Fibroblast of lung (primary cell): ENCODE measurements around the gene OBSL1. TPM values are rescaled to one million over a fixed set of nuclear protein-coding genes. Genes with fewer than 3 reads are reported as not detected.
A peak's percentile ranks its signal among the peaks of the same experiment; 100 is the strongest.

ENCODE experiments used
- DNase-seq, 2 donors: peaks; one replicate each; pipeline versions ENCODE4 v3.0.0 to v3.0.0-alpha.2; 2010; ENCODE audit warnings: low read depth in 2 of 2
- H2AFZ ChIP-seq: 2 replicates; pipeline ENCODE4 v1.5.1; 2012; ENCODE audit warnings: low read length, control low read depth, inconsistent platforms
- H3K27ac ChIP-seq: 2 replicates; pipeline ENCODE4 v1.5.1; 2011; ENCODE audit warnings: low read length, control low read depth; ENCODE audit not compliant: insufficient read depth
- H3K27me3 ChIP-seq: 2 replicates; pipeline ENCODE4 v1.5.1; 2011; ENCODE audit warnings: mild to moderate bottlenecking, low read length; ENCODE audit not compliant: control insufficient read depth, insufficient read depth
- H3K36me3 ChIP-seq: 2 replicates; pipeline ENCODE4 v1.5.1; 2011; ENCODE audit warnings: low read length; ENCODE audit not compliant: control insufficient read depth, insufficient read depth
- H3K4me1 ChIP-seq: 2 replicates; pipeline ENCODE4 v1.5.1; 2011; ENCODE audit warnings: low read length; ENCODE audit not compliant: control insufficient read depth, insufficient read depth; ENCODE audit errors: extremely low read depth
- H3K4me2 ChIP-seq: 2 replicates; pipeline ENCODE4 v1.5.1; 2011; ENCODE audit warnings: low read length, control low read depth; ENCODE audit not compliant: insufficient read depth; ENCODE audit errors: extremely low read depth
- H3K4me3 ChIP-seq, 4 experiments: fragments of 200-600 bp in 1 of 4; sonication (generic) in 1 of 4; replicated peaks in 1 of 4; 2 replicates each; pipeline ENCODE4 v1.5.1; 2011 to 2016; ENCODE audit warnings: low read length in 4 of 4, low read depth in 3 of 4, mild to moderate bottlenecking in 3 of 4, control low read depth in 2 of 4, inconsistent platforms in 1 of 4, mixed read lengths in 1 of 4; ENCODE audit not compliant: insufficient read depth in 1 of 4; ENCODE audit errors: control extremely low read depth in 1 of 4
- H3K79me2 ChIP-seq: 2 replicates; pipeline ENCODE4 v1.5.1; 2012; ENCODE audit warnings: mild to moderate bottlenecking, low read length, inconsistent platforms; ENCODE audit not compliant: control insufficient read depth, insufficient read depth
- H3K9ac ChIP-seq: 2 replicates; pipeline ENCODE4 v1.5.1; 2011; ENCODE audit warnings: mild to moderate bottlenecking, low read length, control low read depth; ENCODE audit not compliant: insufficient read depth
- H3K9me3 ChIP-seq: 2 replicates; pipeline ENCODE4 v1.5.1; 2012; ENCODE audit warnings: low read depth, low read length; ENCODE audit not compliant: control insufficient read depth, insufficient read depth
- H4K20me1 ChIP-seq: 2 replicates; pipeline ENCODE4 v1.5.1; 2011; ENCODE audit warnings: low read length; ENCODE audit not compliant: control insufficient read depth, insufficient read depth; ENCODE audit errors: extremely low read depth
- EZH2 ChIP-seq: IDR thresholded peaks from 2 replicates; pipeline ENCODE4 v1.5.1; 2012; ENCODE audit warnings: low read length, control low read depth, mild to moderate bottlenecking; ENCODE audit errors: missing control alignments
- polyA plus RNA-seq, 2 donors: library from polyadenylated mRNA; depleted of rRNA in 1 of 2; stranded (reverse) in 1 of 2; unstranded in 1 of 2; fragments of >200 nt; gene quantifications; 2 replicates each; pipeline ENCODE4 v1.2.1, GENCODE V29; 2011 to 2012; ENCODE audit warnings: missing spikeins in 1 of 2
- total RNA-seq: library from RNA; depleted of rRNA; stranded (reverse); fragments of >200 nt; gene quantifications from 2 replicates; pipeline ENCODE4 v1.2.1, GENCODE V29; 2014
- TF ChIP-seq, protein P1 (sequence below), 2 donors: IDR thresholded peaks in 1 of 2; conservative IDR thresholded peaks in 1 of 2; 1 replicate in 1 of 2; 2 replicates in 1 of 2; pipeline ENCODE4 v1.5.1; 2011 to 2012; ENCODE audit warnings: low read length in 2 of 2, control low read depth in 1 of 2, inconsistent platforms in 1 of 2, low read depth in 1 of 2, mild to moderate bottlenecking in 1 of 2

The OBSL1 gene
- total and polyA plus RNA-seq, 2 donors (not counting 1 experiment from before 2014, with no cell fraction given) = 24.7 to 28.7 TPM

DNA sequence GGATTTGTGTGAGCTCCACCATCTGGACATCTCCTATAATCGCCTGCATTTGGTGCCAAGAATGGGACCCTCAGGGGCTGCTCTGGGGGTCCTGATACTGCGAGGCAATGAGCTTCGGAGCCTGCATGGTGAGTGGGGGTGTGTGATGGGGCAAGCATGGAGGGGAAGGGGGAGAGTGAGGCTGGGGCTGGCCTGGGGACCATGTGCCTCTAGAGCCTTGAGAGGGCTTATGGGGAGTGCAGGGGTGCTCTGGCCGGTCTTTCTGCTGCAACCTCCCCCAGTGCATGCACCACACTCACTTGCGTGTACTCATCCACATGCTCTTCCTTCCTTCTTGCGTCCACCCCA is 34.2 kb upstream of the OBSL1 start:
- peaks cover 8% of the 10 kb centered on the region for H3K36me3 ChIP-seq

DNA sequence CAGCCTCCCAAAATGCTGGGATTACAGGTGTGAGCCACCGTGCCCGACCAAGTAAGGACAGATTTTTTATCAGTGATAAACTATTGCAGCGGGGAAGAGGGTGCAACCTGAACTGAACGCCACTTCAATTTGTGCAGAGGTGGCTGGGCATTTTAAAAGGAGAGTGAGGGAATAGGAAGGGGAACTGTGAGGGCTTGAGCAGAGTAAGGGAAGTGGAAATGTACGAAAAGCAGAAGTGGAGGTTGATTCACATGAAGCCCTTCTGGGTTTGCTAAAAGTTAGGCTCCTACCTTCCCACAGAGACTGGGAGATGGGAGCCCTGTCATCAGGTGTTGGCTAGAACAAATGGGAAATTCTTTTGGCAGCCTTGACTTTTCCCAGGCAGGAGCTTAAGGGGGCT is 32.4 kb upstream of the OBSL1 start:
- no peak overlapping the region for H3K4me3 ChIP-seq
- H3K4me2 ChIP-seq = no peak overlapping the region
- H3K27ac ChIP-seq = no peak overlapping the region
- H2AFZ ChIP-seq = no peak overlapping the region
- no peaks in the 10 kb centered on the region for H4K20me1 ChIP-seq
- H3K27me3 ChIP-seq = no peaks in the 10 kb centered on the region
- H3K36me3 ChIP-seq = peaks cover 8% of the 10 kb centered on the region
- H3K9me3 ChIP-seq = no peaks in the 10 kb centered on the region
- no peak for DNase-seq
- no peaks in the 10 kb centered on the region for H3K79me2 ChIP-seq
- H3K4me1 ChIP-seq = no peaks in the 10 kb centered on the region
- TF ChIP-seq, protein P1, sequence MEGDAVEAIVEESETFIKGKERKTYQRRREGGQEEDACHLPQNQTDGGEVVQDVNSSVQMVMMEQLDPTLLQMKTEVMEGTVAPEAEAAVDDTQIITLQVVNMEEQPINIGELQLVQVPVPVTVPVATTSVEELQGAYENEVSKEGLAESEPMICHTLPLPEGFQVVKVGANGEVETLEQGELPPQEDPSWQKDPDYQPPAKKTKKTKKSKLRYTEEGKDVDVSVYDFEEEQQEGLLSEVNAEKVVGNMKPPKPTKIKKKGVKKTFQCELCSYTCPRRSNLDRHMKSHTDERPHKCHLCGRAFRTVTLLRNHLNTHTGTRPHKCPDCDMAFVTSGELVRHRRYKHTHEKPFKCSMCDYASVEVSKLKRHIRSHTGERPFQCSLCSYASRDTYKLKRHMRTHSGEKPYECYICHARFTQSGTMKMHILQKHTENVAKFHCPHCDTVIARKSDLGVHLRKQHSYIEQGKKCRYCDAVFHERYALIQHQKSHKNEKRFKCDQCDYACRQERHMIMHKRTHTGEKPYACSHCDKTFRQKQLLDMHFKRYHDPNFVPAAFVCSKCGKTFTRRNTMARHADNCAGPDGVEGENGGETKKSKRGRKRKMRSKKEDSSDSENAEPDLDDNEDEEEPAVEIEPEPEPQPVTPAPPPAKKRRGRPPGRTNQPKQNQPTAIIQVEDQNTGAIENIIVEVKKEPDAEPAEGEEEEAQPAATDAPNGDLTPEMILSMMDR (conservative IDR thresholded peaks at IDR 0.05 in 1 of 2, IDR thresholded peaks at IDR 0.05 in 1 of 2; ENCODE audit: low read depth in 1 of 2, low read length in 2 of 2) = no peak
- no peak for TF ChIP-seq EZH2
- H3K9ac ChIP-seq = no peak overlapping the region

More for the DNA sequence above, 34.2 kb upstream of the OBSL1 start:
- H3K9ac ChIP-seq = no peak overlapping the region
- TF ChIP-seq EZH2 = no peak
- TF ChIP-seq, protein P1 (conservative IDR thresholded peaks at IDR 0.05 in 1 of 2, IDR thresholded peaks at IDR 0.05 in 1 of 2; ENCODE audit: low read depth in 1 of 2, low read length in 2 of 2) = no peak
- H3K4me3 ChIP-seq = no peak overlapping the region
- H3K27me3 ChIP-seq = no peaks in the 10 kb centered on the region
- H3K4me1 ChIP-seq = no peaks in the 10 kb centered on the region
- no peaks in the 10 kb centered on the region for H3K9me3 ChIP-seq
- no peak for DNase-seq
- H2AFZ ChIP-seq = no peak overlapping the region
- H3K27ac ChIP-seq = no peak overlapping the region
- H3K79me2 ChIP-seq = no peaks in the 10 kb centered on the region
- no peak overlapping the region for H3K4me2 ChIP-seq
- no peaks in the 10 kb centered on the region for H4K20me1 ChIP-seq

GRCh38 chr2:219598308-219599078 is 27.2 kb upstream of the OBSL1 start:
- H3K79me2 ChIP-seq = no peaks in the 10 kb centered on the region
- TF ChIP-seq EZH2 = no peak
- TF ChIP-seq, protein P1 (conservative IDR thresholded peaks at IDR 0.05 in 1 of 2, IDR thresholded peaks at IDR 0.05 in 1 of 2; ENCODE audit: low read depth in 1 of 2, low read length in 2 of 2) = no peak
- H3K4me1 ChIP-seq = peaks cover 2% of the 10 kb centered on the region
- H4K20me1 ChIP-seq = no peaks in the 10 kb centered on the region
- peak overlapping the region; percentile 98 for H2AFZ ChIP-seq
- H3K9me3 ChIP-seq = no peaks in the 10 kb centered on the region
- H3K9ac ChIP-seq = peak overlapping the region; percentile 91
- peak overlapping the region; percentile 92 for H3K27ac ChIP-seq
- H3K27me3 ChIP-seq = no peaks in the 10 kb centered on the region
- H3K4me2 ChIP-seq = peak overlapping the region; percentile 97
- peak in 1 of 2 donors; percentile 8 for DNase-seq
- H3K4me3 ChIP-seq = peak overlapping the region; percentile 74 to 97 (median 92)
- H3K36me3 ChIP-seq = peaks cover 3% of the 10 kb centered on the region
